Peyer's patch (tissue), 4 donors: ENCODE results near the gene LDLRAD4. TPM values are rescaled to one million over a fixed set of nuclear protein-coding genes. Genes with fewer than 3 reads are reported as not detected.

Source experiments
- DNase-seq, 3 donors: peaks; one replicate each; pipeline ENCODE4 v3.0.0-alpha.2; 2017 to 2019
- H3K27ac ChIP-seq, 4 donors: fragments of 200-600 bp; sonication (generic); one replicate each; pipeline ENCODE4 v1.5.1; 2016 to 2019
- H3K27me3 ChIP-seq, 2 donors: fragments of 200-600 bp; sonication (generic); one replicate each; pipeline ENCODE4 v1.5.1; 2019
- H3K36me3 ChIP-seq, 3 donors: fragments of 200-600 bp; sonication (generic); one replicate each; pipeline ENCODE4 v1.5.1; 2016 to 2019
- H3K4me1 ChIP-seq, 4 donors: fragments of 200-600 bp; sonication (generic); one replicate each; pipeline ENCODE4 v1.5.1; 2016 to 2019
- H3K4me3 ChIP-seq, 4 donors: fragments of 200-600 bp; sonication (generic); 1 replicate in 3 of 4; 2 replicates in 1 of 4; pipeline ENCODE4 v1.5.1; 2016 to 2019; ENCODE audit warnings: mild to moderate bottlenecking in 1 of 4
- H3K9me3 ChIP-seq, 4 donors: fragments of 200-600 bp; sonication (generic); one replicate each; pipeline ENCODE4 v1.5.1; 2016 to 2019; ENCODE audit warnings: mild to moderate bottlenecking in 1 of 4
- POLR2A ChIP-seq, 2 donors: fragments of 450-650 bp; IDR thresholded peaks; one replicate each; pipeline ENCODE4 v1.5.1; 2017; ENCODE audit warnings: antibody characterized with exemption in 2 of 2, mild to moderate bottlenecking in 2 of 2, moderate library complexity in 2 of 2
- total RNA-seq, 4 donors: library from RNA; depleted of rRNA; stranded (reverse); fragments of >200 nt; gene quantifications; one replicate each; pipeline ENCODE4 v1.1.0, GENCODE V29; 2016
- TF ChIP-seq, protein P1 (sequence below), 6 experiments: fragments of 450-650 bp in 4 of 6; fragments of 200-600 bp in 2 of 6; sonication (generic) in 1 of 6; IDR thresholded peaks; one replicate each; pipeline ENCODE4 v1.5.1; 2017 to 2019; ENCODE audit warnings: antibody characterized with exemption in 6 of 6, mild to moderate bottlenecking in 3 of 6, moderate library complexity in 1 of 6

LDLRAD4 gene
- total RNA-seq, 4 donors from 2014 or later, result 24.8 to 128 (median 50.0) TPM

- H3K4me1 ChIP-seq, result peaks cover 0 to 20% (median 0%) of the 10 kb centered on the region in 4 donors
- no peak overlapping the region for H3K4me3 ChIP-seq
- peak in 1 of 3 donors; percentile 25 for DNase-seq
- H3K36me3 ChIP-seq, result no peaks in the 10 kb centered on the region
- TF ChIP-seq, protein P1, sequence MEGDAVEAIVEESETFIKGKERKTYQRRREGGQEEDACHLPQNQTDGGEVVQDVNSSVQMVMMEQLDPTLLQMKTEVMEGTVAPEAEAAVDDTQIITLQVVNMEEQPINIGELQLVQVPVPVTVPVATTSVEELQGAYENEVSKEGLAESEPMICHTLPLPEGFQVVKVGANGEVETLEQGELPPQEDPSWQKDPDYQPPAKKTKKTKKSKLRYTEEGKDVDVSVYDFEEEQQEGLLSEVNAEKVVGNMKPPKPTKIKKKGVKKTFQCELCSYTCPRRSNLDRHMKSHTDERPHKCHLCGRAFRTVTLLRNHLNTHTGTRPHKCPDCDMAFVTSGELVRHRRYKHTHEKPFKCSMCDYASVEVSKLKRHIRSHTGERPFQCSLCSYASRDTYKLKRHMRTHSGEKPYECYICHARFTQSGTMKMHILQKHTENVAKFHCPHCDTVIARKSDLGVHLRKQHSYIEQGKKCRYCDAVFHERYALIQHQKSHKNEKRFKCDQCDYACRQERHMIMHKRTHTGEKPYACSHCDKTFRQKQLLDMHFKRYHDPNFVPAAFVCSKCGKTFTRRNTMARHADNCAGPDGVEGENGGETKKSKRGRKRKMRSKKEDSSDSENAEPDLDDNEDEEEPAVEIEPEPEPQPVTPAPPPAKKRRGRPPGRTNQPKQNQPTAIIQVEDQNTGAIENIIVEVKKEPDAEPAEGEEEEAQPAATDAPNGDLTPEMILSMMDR (IDR thresholded peaks at IDR 0.05), result no peak
- TF ChIP-seq POLR2A (IDR thresholded peaks at IDR 0.05), result no peak
- no peak overlapping the region for H3K27ac ChIP-seq
- no peaks in the 10 kb centered on the region for H3K9me3 ChIP-seq
- H3K27me3 ChIP-seq, result no peaks in the 10 kb centered on the region
These were observed 38.1 kb downstream of the LDLRAD4 start for GRCh38 chr18:13256444-13257305.

GRCh38 chr18:13257361-13257980 is 38.9 kb downstream of the LDLRAD4 start:
- peaks cover 0 to 26% (median 0%) of the 10 kb centered on the region in 4 donors for H3K4me1 ChIP-seq
- no peak overlapping the region for H3K27ac ChIP-seq
- H3K27me3 ChIP-seq, result no peaks in the 10 kb centered on the region
- TF ChIP-seq, protein P1 (IDR thresholded peaks at IDR 0.05), result no peak
- no peak for TF ChIP-seq POLR2A (IDR thresholded peaks at IDR 0.05)
- no peak overlapping the region for H3K4me3 ChIP-seq
- no peaks in the 10 kb centered on the region for H3K36me3 ChIP-seq
- H3K9me3 ChIP-seq, result no peaks in the 10 kb centered on the region
- DNase-seq, result peak in 1 of 3 donors; percentile 30

GRCh38 chr18:13258921-13259320 is 40.4 kb downstream of the LDLRAD4 start:
- Histone ChIP-seq H3K27me3 (no peaks in the 10 kb centered on the region), H3K4me3 (no peak overlapping the region), H3K36me3 (no peaks in the 10 kb centered on the region), H3K4me1 (peaks cover 0 to 26% (median 0%) of the 10 kb centered on the region in 4 donors), H3K27ac (no peak overlapping the region), H3K9me3 (no peaks in the 10 kb centered on the region)
- TF ChIP-seq, protein P1 (IDR thresholded peaks at IDR 0.05), result no peak
- TF ChIP-seq POLR2A (IDR thresholded peaks at IDR 0.05), result no peak
- peak in 1 of 3 donors; percentile 36 for DNase-seq

- Histone ChIP-seq H3K27me3 (no peaks in the 10 kb centered on the region), H3K4me1 (peaks cover 0 to 26% (median 0%) of the 10 kb centered on the region in 4 donors), H3K4me3 (no peak overlapping the region), H3K36me3 (no peaks in the 10 kb centered on the region), H3K9me3 (no peaks in the 10 kb centered on the region), H3K27ac (peak overlapping the region in 1 of 4 donors; percentile 53)
- no peak for TF ChIP-seq POLR2A (IDR thresholded peaks at IDR 0.05)
- TF ChIP-seq, protein P1 (IDR thresholded peaks at IDR 0.05), result no peak
- peak in 1 of 3 donors; percentile 39 for DNase-seq
These were observed 41.1 kb downstream of the LDLRAD4 start for GRCh38 chr18:13259701-13260100.

DNA sequence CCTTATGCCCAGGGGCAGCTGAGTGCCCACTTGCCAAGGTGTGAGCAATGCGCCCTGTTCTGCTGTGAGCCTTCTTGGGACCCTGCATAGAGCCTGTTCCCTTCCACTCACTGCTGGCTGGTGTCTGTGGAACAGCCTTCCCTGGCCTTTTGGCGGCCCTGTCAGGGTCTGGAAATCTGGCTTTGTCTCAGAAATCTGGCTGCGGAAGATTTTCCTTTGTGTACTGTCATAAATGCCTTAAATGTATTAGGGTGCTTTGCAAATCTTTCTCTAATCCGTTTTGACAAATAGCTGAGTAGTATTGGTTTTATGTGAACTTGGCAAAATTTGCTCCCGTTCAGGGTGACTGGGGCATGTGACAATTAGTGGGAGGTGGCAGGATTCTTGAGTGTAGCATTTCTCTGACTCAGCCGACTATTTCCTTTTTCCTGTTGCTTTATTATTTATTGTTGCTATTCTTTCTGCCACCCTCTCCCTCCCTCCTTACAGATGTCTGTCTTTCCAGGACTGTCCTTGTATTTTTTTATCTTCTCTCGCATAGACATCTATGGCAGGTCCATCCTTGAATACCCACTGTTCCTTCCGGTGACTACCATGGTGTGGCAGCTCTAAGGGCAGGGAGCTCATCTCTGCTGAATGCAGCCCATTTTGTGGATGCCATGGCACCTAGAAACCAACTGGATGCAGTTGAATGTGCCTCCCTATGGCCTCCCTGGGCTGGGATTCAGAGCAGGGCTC is 41.8 kb downstream of the LDLRAD4 start:
- H3K27me3 ChIP-seq, result no peaks in the 10 kb centered on the region
- H3K27ac ChIP-seq, result peak overlapping the region in 1 of 4 donors; percentile 53
- H3K36me3 ChIP-seq, result no peaks in the 10 kb centered on the region
- no peak overlapping the region for H3K4me3 ChIP-seq
- peaks cover 0 to 30% (median 0%) of the 10 kb centered on the region in 4 donors for H3K4me1 ChIP-seq
- TF ChIP-seq, protein P1 (IDR thresholded peaks at IDR 0.05), result no peak
- no peak for TF ChIP-seq POLR2A (IDR thresholded peaks at IDR 0.05)
- peak in 1 of 3 donors; percentile 36 for DNase-seq
- H3K9me3 ChIP-seq, result no peaks in the 10 kb centered on the region
